Transverse colon (tissue), 3 donors: ENCODE data around the gene BSDC1.

Experiments used
- EP300 ChIP-seq: sonication (generic); formaldehyde crosslinking; IDR thresholded peaks from one replicate; pipeline ENCODE4 v1.6.1; 2017; ENCODE audit warnings: antibody characterized with exemption, low read depth
- POLR2A ChIP-seq: fragments of 450-650 bp; IDR thresholded peaks from one replicate; pipeline ENCODE4 v1.6.1; 2016; ENCODE audit warnings: antibody characterized with exemption, mild to moderate bottlenecking, moderate library complexity
- POLR2AphosphoS5 ChIP-seq, 3 donors: sonication (generic); formaldehyde crosslinking; IDR thresholded peaks; one replicate each; pipeline ENCODE4 v1.6.1; 2016; ENCODE audit warnings: antibody characterized with exemption in 3 of 3

DNA sequence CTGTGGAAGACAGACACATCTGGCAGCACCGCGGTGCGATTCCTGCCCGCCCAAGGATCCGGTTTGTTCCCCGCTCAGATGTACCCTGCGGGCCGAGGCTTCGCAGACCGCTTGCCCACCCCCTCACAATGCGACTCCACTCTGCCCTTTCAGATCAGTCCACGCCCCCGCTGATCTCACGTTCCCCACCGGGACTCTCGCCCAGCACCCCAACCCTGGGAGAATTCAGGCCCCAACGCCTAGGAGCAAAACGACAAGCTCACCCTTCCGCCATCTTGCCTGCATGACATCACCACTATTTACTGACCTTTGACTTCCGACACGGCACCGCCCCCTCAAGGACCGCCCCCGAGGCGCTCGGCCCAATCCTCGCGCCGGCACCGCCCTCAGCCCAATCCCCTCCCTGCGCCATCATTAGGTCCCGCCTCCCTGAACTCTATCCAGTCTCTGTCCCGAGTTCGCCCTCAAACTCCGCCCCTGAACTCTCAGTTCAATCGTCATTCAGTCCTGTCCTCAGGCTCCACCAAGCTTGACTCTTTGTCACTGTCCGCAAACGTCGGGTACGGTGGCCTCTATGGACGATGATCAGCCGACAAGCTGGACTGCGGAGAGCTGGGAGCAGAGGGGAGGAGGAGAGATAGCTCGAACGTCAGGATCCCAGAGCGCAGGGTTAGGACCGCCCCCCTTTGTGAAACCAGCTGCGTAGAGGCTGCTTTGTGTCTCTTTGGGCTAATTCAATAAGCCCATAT, at the start of gene BSDC1:
- no peak for TF ChIP-seq EP300
- TF ChIP-seq POLR2AphosphoS5 (IDR thresholded peaks at IDR 0.05) = peak; percentile 96 to 99 (median 98)
- peak; percentile 96 for TF ChIP-seq POLR2A
